Measurements from ENCODE around the gene ALDH16A1.

Gene ALDH16A1

DNA sequence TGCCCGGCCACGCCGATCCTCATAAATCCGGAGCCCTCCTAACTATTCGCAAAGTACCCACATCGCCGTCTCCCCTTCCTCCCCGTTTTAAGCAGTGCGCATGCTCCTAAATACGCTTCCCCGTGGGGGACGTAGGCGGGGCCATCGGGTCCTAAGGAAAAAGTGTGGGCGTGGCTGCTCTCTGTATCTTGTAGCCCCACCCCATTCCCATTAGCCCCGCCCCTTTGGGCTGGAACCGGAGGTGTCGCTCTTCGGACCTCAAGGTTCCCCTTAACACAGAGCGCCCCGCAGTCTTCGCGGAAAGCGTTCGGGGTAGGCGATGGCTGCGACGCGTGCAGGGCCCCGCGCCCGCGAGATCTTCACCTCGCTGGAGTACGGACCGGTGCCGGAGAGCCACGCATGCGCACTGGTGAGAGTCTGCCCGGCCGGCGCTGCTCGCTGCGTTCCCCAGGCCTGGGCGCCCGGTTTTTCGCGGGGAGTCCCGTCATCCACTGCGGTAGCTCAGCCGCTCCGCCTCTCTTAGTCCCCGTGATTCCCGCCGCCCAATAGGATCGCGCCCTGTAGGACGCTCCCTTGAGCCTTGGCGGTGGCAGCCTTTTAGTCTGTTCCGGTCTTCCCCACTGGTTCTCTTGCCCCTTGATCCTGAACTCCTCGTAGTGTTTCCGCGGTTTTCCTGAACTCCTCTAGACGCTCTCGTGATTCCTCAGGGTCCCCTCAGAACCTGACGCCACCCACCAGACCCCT, at the start of gene ALDH16A1:
ALDH16A1 (plus strand) TSS at position 213 of the 744 bp plus-strand sequence; CDS start at position 320, 107 bp downstream.
- DNase-seq: peak; percentile 98

- no peak for DNase-seq
Observed at GRCh38 chr19:49403404-49404187, 49.4 kb upstream of the ALDH16A1 start.

- DNase-seq: no peak
Observed at GRCh38 chr19:49407079-49407478, 45.9 kb upstream of the ALDH16A1 start.

DNA sequence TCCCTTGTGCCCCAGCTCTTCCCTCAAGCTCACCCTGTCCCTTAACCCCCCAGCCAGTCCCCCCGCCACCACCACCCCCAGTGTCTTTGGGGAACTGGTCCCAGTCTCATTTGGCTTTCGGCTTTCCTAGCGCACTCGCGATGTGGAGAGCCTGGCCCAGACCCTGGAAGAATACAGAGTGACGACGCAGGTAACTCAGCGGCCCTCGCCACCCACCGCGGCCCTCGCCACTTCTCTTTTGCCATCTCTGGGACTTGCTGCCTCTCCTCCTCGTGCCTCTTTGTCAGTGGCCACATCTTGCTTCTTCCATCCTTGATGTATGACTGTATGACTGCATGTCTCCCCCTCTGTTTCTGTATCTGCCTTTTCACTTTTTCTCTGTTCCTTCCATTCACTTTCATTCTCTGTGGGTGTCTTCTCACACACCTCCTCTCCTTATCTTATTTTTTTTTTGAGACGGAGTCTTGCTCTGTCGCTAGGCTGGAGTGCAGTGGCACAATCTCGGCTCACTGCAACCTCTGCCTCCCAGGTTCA, 45.5 kb upstream of the ALDH16A1 start:
- DNase-seq: no peak

DNA sequence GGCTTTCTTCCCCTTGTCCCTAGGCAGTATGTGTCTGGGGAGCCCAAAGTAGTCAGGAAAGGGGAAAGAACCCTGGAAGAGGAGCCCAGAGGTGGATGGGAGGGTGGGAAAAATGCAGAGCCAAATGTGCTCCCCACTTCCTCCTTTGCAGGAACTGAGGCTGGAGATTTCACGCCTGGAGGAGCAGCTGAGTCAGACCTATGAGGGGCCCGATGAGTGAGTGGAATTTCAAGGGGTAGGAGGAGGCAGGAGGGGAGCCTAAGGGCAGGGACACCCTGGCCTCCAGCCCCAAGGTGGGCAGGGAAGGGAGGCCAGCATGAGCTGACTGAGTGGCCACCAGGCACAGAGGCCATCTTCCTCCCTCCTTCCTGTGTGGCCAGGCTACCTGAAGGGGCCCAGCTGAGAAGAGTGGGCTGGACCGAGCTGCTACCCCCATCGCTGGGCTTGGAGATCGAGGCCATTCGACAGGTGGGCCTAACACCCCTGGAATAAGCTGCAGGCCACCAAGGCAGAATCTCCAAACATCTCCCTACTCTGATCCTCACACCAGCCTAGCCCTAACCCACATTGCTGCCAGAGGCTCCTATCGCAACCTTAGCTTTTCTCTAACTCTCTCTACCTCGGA, 44.1 kb upstream of the ALDH16A1 start:
- DNase-seq: no peak

- peak; percentile 24 for DNase-seq
Observed at GRCh38 chr19:49409441-49410029, 43.5 kb upstream of the ALDH16A1 start.

DNA sequence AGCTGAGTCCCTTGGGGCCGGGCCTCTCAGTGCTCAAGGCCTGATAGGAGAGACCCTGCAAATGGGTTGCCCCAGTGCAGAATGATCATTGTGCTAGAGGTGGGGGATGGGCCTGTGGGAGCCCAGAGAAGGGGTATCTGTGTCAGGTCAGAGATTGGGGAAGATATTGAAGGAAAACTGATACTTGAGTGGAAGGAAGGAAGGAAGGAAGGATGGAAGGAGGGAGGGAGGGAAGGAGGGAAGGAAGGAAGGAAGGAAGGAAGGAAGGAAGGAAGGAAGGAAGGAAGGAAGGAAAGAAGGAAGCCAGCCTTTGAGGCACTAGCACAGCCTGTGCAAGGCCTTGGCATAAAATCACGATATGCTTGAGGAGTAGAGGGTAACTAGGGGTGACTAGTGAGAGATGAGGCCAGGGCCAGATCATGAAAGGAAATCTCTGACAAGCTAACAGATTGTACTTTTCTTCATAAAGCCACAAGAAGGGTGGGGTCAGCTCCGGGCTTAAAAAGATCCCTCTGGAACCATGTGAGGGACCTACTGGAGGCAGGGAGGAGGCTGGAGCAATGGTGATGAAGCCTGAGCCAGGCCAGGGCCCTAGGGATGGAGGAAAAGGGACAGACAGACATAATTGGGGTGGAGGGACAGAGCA, 41.2 kb upstream of the ALDH16A1 start:
- DNase-seq: no peak

DNA sequence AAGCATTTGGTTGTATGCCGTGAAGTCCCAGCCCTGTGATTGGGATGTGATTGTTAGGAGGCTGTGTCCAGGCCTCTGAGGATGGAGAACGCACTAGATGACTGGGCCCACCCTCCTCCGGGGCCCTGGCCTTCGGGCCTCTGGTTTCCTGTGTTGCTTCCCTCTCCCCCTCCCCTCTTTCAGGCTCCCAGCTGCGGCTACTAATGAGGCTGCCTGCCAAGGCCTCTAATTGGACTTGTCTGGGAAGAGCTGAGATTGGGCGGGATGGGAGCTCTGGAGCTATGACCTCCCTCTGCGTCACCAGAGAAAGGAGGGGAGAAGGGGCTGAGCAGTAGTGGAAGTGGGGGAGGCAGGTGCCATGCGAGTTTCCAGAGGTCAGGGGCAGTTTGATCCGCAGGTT, 39.7 kb upstream of the ALDH16A1 start:
- no peak for DNase-seq

DNA sequence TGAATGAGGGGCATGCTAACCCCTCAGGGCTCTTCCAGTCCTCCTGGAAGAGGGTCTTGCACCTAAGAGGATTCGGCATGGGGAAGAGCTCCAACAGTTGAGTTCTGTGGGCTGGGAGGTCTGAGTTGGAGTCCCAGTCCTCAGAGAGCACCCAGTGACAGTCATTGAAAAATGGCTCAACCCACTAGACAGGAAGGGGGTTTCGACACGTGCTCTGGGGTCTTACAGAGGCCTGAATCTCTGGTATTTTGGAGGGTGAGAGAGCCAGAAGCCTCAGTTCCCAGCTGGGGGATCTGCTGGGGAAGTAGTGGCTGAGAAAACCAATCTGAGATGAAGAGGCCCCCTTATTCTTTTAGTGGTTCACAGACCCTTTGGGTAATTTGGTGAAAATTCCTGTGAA, 38.8 kb upstream of the ALDH16A1 start:
- no peak for DNase-seq

- DNase-seq: no peak
Observed at GRCh38 chr19:49415102-49415809, 37.8 kb upstream of the ALDH16A1 start.

DNA sequence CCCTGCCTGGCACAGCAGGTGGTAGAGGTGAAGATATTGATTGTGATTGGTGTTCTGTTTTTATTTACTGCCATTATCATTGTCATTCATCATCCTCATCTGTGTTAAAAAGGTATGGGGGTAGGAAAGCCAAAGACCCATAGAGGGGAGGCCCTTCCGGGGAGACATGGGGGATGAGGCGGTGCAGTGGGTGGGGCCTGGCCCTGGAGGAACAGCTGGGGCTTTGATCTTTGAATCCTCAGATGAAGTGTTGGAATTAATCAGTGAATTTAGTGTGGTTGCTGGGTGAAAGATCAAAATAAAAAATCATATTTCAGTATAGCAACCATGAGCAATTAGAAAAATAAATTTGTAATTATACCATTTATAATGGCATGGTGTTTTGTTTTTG, 37.2 kb upstream of the ALDH16A1 start:
- DNase-seq: no peak

DNA sequence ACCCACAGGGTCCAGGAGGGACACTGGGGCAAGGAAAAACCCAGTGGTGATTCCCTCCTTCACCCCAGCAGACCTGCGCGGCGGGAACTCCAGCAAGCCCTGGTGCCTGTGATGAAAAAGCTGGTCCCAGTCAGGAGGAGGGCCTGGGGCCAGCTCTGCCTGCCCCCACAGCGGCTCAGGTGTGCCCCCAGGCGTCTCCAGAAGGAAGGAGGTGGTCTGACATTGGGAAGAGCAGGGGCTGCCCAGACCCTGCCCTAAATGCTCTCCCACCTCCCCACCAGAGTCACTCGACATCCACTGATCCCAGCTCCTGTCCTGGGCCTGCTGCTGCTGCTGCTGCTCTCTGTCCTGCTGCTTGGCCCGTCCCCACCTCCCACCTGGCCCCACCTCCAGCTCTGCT, 35.9 kb upstream of the ALDH16A1 start:
- no peak for DNase-seq

DNA sequence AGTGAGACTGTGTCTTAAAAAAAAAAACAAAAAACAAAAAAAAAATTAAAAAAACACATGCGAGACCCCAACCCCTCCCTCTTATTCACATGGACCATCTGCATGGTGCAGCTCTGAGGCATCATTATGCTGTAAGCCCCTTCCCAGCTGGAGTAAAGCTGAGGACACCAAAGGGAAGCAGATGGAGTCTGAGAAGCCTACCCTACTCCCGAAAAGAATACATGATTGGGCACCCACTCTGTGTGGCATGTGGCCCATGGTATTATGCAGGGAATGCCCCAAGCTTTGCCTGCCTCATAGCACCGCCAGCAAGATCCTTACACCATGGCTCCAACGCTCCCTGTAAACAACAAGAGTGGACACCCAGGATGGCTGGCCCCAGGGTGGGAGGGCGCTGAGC, 34.5 kb upstream of the ALDH16A1 start:
- no peak for DNase-seq

GRCh38 chr19:49419173-49419572, 33.9 kb upstream of the ALDH16A1 start:
- DNase-seq: no peak

- no peak for DNase-seq
Observed at GRCh38 chr19:49420227-49420626, 32.8 kb upstream of the ALDH16A1 start.

- DNase-seq: peak; percentile 34
Observed at GRCh38 chr19:49421039-49421877, 31.8 kb upstream of the ALDH16A1 start.

- no peak for DNase-seq
Observed at GRCh38 chr19:49421878-49422202, 31.2 kb upstream of the ALDH16A1 start.

GRCh38 chr19:49422407-49423070, 30.5 kb upstream of the ALDH16A1 start:
- peak; percentile 35 for DNase-seq

DNA sequence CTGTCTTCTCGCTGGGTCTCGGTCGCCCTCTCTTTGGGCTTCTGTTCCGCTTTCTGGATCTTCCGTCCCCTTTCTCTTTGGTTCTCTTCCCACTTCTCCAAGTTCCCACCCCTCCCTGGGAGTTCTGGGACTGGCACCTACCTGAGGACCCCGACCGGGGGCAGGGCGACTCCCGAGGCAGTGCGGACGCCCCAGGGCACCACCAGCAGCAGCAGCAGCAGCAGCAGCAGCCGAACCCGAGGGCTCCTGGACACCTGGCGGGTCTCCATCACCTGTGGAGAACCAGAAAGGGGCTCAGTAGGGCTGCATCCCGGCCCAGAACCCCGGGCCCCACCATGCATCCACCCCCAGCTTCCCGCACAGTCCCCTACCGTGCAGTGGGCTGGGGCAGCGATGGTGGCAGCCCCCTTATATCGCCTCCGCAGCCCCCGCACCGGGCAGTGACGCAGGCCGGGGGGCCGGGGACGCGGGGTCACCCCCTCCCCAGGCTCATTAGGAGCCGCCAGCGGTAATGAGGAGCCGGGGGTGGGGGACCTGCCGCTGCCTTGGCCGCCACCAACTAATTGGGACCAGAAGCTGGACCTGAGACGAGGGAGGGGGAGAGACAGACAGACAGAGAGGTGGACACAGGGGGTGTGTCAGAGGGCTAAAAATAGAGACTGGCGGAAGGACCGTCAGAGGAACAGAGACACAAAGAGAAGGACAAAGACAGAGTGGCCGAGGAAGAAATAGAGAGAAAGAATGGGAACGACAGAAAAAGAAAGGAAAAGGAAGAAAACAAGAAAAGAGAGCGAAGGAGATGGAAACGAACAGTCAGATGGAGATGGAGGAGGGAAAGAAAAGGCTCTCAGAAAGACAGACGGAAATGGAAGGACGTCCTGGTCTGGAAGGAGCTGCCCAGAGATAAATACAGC, 29.7 kb upstream of the ALDH16A1 start, which contains the start of gene PTH2:
PTH2 (minus strand) TSS at position 371 of the 914 bp plus-strand sequence; CDS start at position 269, 102 bp downstream.
- no peak for DNase-seq

Measured in stimulated activated CD4-positive, alpha-beta T cell treated with anti-CD3 and anti-CD28 coated beads, Interleukin-4, amount 100 ng/mL, for 24 hours (primary cell).